HEK293 (cell line): ENCODE data around the gene ING5.

Experiments used
- BCL11B ChIP-seq: fragments of 450-650 bp; formaldehyde crosslinking; IDR thresholded peaks from 2 replicates; pipeline ENCODE4 v1.5.1; 2016; ENCODE audit warnings: low read depth, missing biosample characterization, missing genetic modification characterization
- ELK4 ChIP-seq: IDR thresholded peaks from 2 replicates; pipeline ENCODE4 v1.6.1; 2011; ENCODE audit warnings: mild to moderate bottlenecking, low read depth, low read length, borderline replicate concordance
- HIC1 ChIP-seq: fragments of 450-650 bp; formaldehyde crosslinking; IDR thresholded peaks from 2 replicates; pipeline ENCODE4 v1.5.1; 2016; ENCODE audit warnings: missing biosample characterization, missing genetic modification characterization
- KLF9 ChIP-seq: fragments of 450-650 bp; formaldehyde crosslinking; IDR thresholded peaks from 2 replicates; pipeline ENCODE4 v1.5.1; 2016; ENCODE audit warnings: missing biosample characterization, missing genetic modification characterization, low read depth
- PRDM1 ChIP-seq: fragments of 450-650 bp; formaldehyde crosslinking; IDR thresholded peaks from 2 replicates; pipeline ENCODE4; 2016; ENCODE audit warnings: missing biosample characterization, missing genetic modification characterization
- SP2 ChIP-seq: fragments of 450-650 bp; formaldehyde crosslinking; IDR thresholded peaks from 2 replicates; pipeline ENCODE4 v1.5.1; 2016; ENCODE audit warnings: missing biosample characterization, missing genetic modification characterization
- WT1 ChIP-seq: fragments of 450-650 bp; formaldehyde crosslinking; IDR thresholded peaks from 2 replicates; pipeline ENCODE4 v1.5.1; 2016; ENCODE audit warnings: missing biosample characterization, missing genetic modification characterization
- YY1 ChIP-seq: fragments of 450-650 bp; formaldehyde crosslinking; IDR thresholded peaks from 2 replicates; pipeline ENCODE4 v1.5.1; 2018; ENCODE audit warnings: missing biosample characterization, missing genetic modification characterization
- YY2 ChIP-seq: fragments of 450-650 bp; formaldehyde crosslinking; IDR thresholded peaks from 2 replicates; pipeline ENCODE4 v1.5.1; 2016; ENCODE audit warnings: missing biosample characterization, missing genetic modification characterization
- ZBTB11 ChIP-seq: fragments of 450-650 bp; formaldehyde crosslinking; conservative IDR thresholded peaks from 2 replicates; pipeline ENCODE4 v1.5.1; 2016; ENCODE audit warnings: low read depth, missing biosample characterization, missing genetic modification characterization
- ZBTB20 ChIP-seq: fragments of 450-650 bp; formaldehyde crosslinking; IDR thresholded peaks from 2 replicates; pipeline ENCODE4 v1.5.1; 2016; ENCODE audit warnings: missing biosample characterization, missing genetic modification characterization
- ZBTB48 ChIP-seq: fragments of 450-650 bp; formaldehyde crosslinking; IDR thresholded peaks from 2 replicates; pipeline ENCODE4 v1.5.1; 2016; ENCODE audit warnings: missing biosample characterization, missing genetic modification characterization
- ZNF132 ChIP-seq: fragments of 450-650 bp; formaldehyde crosslinking; IDR thresholded peaks from 2 replicates; pipeline ENCODE4 v1.5.1; 2017; ENCODE audit warnings: missing biosample characterization, missing genetic modification characterization, borderline replicate concordance
- ZNF341 ChIP-seq: fragments of 450-650 bp; formaldehyde crosslinking; IDR thresholded peaks from 2 replicates; pipeline ENCODE4; 2016; ENCODE audit warnings: low read depth, missing biosample characterization, missing genetic modification characterization
- ZNF354C ChIP-seq: fragments of 450-650 bp; formaldehyde crosslinking; IDR thresholded peaks from 2 replicates; pipeline ENCODE4 v1.5.1; 2016; ENCODE audit warnings: missing biosample characterization, missing genetic modification characterization, low read depth, borderline replicate concordance
- ZNF48 ChIP-seq: fragments of 450-650 bp; formaldehyde crosslinking; IDR thresholded peaks from 2 replicates; pipeline ENCODE4 v1.5.1; 2016; ENCODE audit warnings: missing biosample characterization, missing genetic modification characterization
- ZNF548 ChIP-seq: fragments of 450-650 bp; formaldehyde crosslinking; IDR thresholded peaks from 2 replicates; pipeline ENCODE4 v1.5.1; 2016; ENCODE audit warnings: missing biosample characterization, missing genetic modification characterization
- ZNF561 ChIP-seq: fragments of 450-650 bp; IDR thresholded peaks from 2 replicates; pipeline ENCODE4 v1.5.1; 2018; ENCODE audit warnings: missing biosample characterization, missing genetic modification characterization, borderline replicate concordance
- ZNF624 ChIP-seq: fragments of 450-650 bp; formaldehyde crosslinking; IDR thresholded peaks from 2 replicates; pipeline ENCODE4 v1.5.1; 2017; ENCODE audit warnings: missing biosample characterization, missing genetic modification characterization
- ZNF658 ChIP-seq: fragments of 450-650 bp; formaldehyde crosslinking; IDR thresholded peaks from 2 replicates; pipeline ENCODE4; 2016; ENCODE audit warnings: missing biosample characterization, missing genetic modification characterization
- ZNF660 ChIP-seq: fragments of 450-650 bp; IDR thresholded peaks from 2 replicates; pipeline ENCODE4 v1.5.1; 2018; ENCODE audit warnings: missing biosample characterization, mild to moderate bottlenecking, missing genetic modification characterization
- ZNF792 ChIP-seq: fragments of 450-650 bp; formaldehyde crosslinking; IDR thresholded peaks from 2 replicates; pipeline ENCODE4 v1.5.1; 2016; ENCODE audit warnings: missing biosample characterization, missing genetic modification characterization
- ZSCAN23 ChIP-seq: fragments of 450-650 bp; formaldehyde crosslinking; IDR thresholded peaks from 2 replicates; pipeline ENCODE4 v1.5.1; 2016; ENCODE audit warnings: missing biosample characterization, missing genetic modification characterization
- ZSCAN30 ChIP-seq: fragments of 450-650 bp; IDR thresholded peaks from 2 replicates; pipeline ENCODE4 v1.5.1; 2018; ENCODE audit warnings: missing biosample characterization, mild to moderate bottlenecking, missing genetic modification characterization, moderate library complexity
- ZXDB ChIP-seq: fragments of 450-650 bp; formaldehyde crosslinking; IDR thresholded peaks from 2 replicates; pipeline ENCODE4 v1.5.1; 2016; ENCODE audit warnings: missing biosample characterization, missing genetic modification characterization
- TF ChIP-seq, protein P1 (sequence below): fragments of 450-650 bp; formaldehyde crosslinking; IDR thresholded peaks from 2 replicates; pipeline ENCODE4 v1.5.1; 2016; ENCODE audit warnings: missing biosample characterization, missing genetic modification characterization
- TF ChIP-seq, protein P2 (sequence below): fragments of 450-650 bp; formaldehyde crosslinking; IDR thresholded peaks from 2 replicates; pipeline ENCODE4 v1.5.1; 2016; ENCODE audit warnings: missing biosample characterization, missing genetic modification characterization

ING5 gene

GRCh38 chr2:241686650-241687425, 15.0 kb upstream of the ING5 start, which contains the start of gene DTYMK (continued):
- TF ChIP-seq, protein P1, sequence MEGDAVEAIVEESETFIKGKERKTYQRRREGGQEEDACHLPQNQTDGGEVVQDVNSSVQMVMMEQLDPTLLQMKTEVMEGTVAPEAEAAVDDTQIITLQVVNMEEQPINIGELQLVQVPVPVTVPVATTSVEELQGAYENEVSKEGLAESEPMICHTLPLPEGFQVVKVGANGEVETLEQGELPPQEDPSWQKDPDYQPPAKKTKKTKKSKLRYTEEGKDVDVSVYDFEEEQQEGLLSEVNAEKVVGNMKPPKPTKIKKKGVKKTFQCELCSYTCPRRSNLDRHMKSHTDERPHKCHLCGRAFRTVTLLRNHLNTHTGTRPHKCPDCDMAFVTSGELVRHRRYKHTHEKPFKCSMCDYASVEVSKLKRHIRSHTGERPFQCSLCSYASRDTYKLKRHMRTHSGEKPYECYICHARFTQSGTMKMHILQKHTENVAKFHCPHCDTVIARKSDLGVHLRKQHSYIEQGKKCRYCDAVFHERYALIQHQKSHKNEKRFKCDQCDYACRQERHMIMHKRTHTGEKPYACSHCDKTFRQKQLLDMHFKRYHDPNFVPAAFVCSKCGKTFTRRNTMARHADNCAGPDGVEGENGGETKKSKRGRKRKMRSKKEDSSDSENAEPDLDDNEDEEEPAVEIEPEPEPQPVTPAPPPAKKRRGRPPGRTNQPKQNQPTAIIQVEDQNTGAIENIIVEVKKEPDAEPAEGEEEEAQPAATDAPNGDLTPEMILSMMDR (tag by site-specific recombination): no peak; the same call in 1 of the 2 replicates
- TF ChIP-seq PRDM1 (tag by site-specific recombination): no peak
- TF ChIP-seq ZNF792 (tag by site-specific recombination): no peak
- peak; percentile 90 for TF ChIP-seq ZXDB (tag by site-specific recombination)
- no peak for TF ChIP-seq ZNF658 (tag by site-specific recombination)
- TF ChIP-seq ZNF548: no peak
- no peak for TF ChIP-seq ZNF48 (tag by site-specific recombination)
- TF ChIP-seq ZSCAN30: peak; percentile 74; the same call in 1 of the 2 replicates
- peak; percentile 99 for TF ChIP-seq ZNF341 (tag by site-specific recombination)
- TF ChIP-seq WT1 (tag by site-specific recombination): no peak
- TF ChIP-seq ZNF354C (tag by site-specific recombination): no peak
- TF ChIP-seq ZSCAN23 (tag by site-specific recombination): no peak
- TF ChIP-seq ZBTB48 (tag by site-specific recombination): peak; percentile 67
- TF ChIP-seq SP2 (tag by site-specific recombination): peak; percentile 84
- no peak for TF ChIP-seq ZNF624 (tag by site-specific recombination)
- TF ChIP-seq, protein P2, sequence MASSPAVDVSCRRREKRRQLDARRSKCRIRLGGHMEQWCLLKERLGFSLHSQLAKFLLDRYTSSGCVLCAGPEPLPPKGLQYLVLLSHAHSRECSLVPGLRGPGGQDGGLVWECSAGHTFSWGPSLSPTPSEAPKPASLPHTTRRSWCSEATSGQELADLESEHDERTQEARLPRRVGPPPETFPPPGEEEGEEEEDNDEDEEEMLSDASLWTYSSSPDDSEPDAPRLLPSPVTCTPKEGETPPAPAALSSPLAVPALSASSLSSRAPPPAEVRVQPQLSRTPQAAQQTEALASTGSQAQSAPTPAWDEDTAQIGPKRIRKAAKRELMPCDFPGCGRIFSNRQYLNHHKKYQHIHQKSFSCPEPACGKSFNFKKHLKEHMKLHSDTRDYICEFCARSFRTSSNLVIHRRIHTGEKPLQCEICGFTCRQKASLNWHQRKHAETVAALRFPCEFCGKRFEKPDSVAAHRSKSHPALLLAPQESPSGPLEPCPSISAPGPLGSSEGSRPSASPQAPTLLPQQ (tag by site-specific recombination): peak; percentile 45; the same call in 1 of the 2 replicates
- TF ChIP-seq ELK4: peak; percentile 81; the same call in 1 of the 2 replicates
- TF ChIP-seq YY1: peak; percentile 58
- 0 out of 2 replicates have a peak, but pooled peaks have one; percentile 15 for TF ChIP-seq HIC1 (tag by site-specific recombination)
- TF ChIP-seq YY2: peak; percentile 66; the same call in 1 of the 2 replicates
- peak; percentile 38 for TF ChIP-seq KLF9 (tag by site-specific recombination)
- TF ChIP-seq ZNF660 (tag by site-specific recombination): peak; percentile 59; the same call in 1 of the 2 replicates
- TF ChIP-seq BCL11B (tag by site-specific recombination): no peak
- peak; percentile 59 for TF ChIP-seq ZBTB11
- peak; percentile 73; the same call in 1 of the 2 replicates for TF ChIP-seq ZNF561 (tag by site-specific recombination)
- peak; percentile 86 for TF ChIP-seq ZBTB20 (tag by site-specific recombination)
- TF ChIP-seq ZNF132 (tag by site-specific recombination): no peak
- TF ChIP-seq, all 188 proteins: peak for 23
